K562 (cell line): ENCODE data around the gene UQCC2. TPM values are rescaled to one million over a fixed set of nuclear protein-coding genes. Genes with fewer than 3 reads are reported as not detected.

ENCODE experiments used
- ATAC-seq: fragments of 200-7000 bp; cut with Tn5 transposase; 3 replicates; pipeline ENCODE4 v1.9.1; 2020; ENCODE audit warnings: moderate library complexity
- BruUV-seq: library from RNA; stranded (reverse); fragments of 400-500 nt; replicated peaks from 2 replicates; lab custom pipeline; 2021; lab: Mats Ljungman, UMichigan
- CTCF ChIA-PET: fragments of 300-600 bp; formaldehyde crosslinking; extraction: SDS; loops from one replicate; lab custom pipeline; 2021; ENCODE audit warnings: low intra/inter-chr PET ratio; lab: Yijun Ruan, JAX
- POLR2A ChIA-PET: fragments of 300-600, 350-650 bp; sonication (Branson Sonifier 250); formaldehyde crosslinking; extraction: SDS; loops from one replicate; lab custom pipeline; 2021; ENCODE audit warnings: antibody characterized with exemption, inconsistent platforms; lab: Yijun Ruan, JAX
- DNase-seq, 4 experiments: peaks; one replicate each; pipeline versions ENCODE4 v3.0.0 to v3.0.0-alpha.2; 2011 to 2018; ENCODE audit warnings: low spot score in 3 of 4, mixed read lengths in 3 of 4; ENCODE audit errors: extremely low read depth in 1 of 4
- FAIRE-seq: peaks from 2 replicates; lab custom pipeline; 2011; peaks lifted over from hg19 to GRCh38; lab: Jason Lieb, UNC
- H2AFZ ChIP-seq: 2 replicates; pipeline ENCODE4 v1.6.0; 2011; ENCODE audit warnings: low read depth, low read length, control low read depth, inconsistent platforms
- H3K27ac ChIP-seq: fragments of 200-600 bp; 3 replicates; pipeline ENCODE4 v1.8.0; 2011; ENCODE audit warnings: low read depth, mild to moderate bottlenecking, control low read depth, inconsistent platforms, low read length, moderate library complexity, mixed read lengths; ENCODE audit errors: extremely low read depth
- H3K27me3 ChIP-seq, 2 experiments: fragments of 300-600 bp in 1 of 2; 2 replicates in 1 of 2; 3 replicates in 1 of 2; pipeline versions ENCODE4 v1.6.0 to v1.8.0; 2011; ENCODE audit warnings: inconsistent platforms in 2 of 2, low read length in 2 of 2, mild to moderate bottlenecking in 1 of 2, mixed read lengths in 1 of 2, moderate library complexity in 1 of 2; ENCODE audit not compliant: control insufficient read depth in 2 of 2, insufficient read depth in 2 of 2
- H3K36me3 ChIP-seq: fragments of 300-600 bp; 3 replicates; pipeline ENCODE4 v1.8.0; 2011; ENCODE audit warnings: mild to moderate bottlenecking, low read length, inconsistent platforms; ENCODE audit not compliant: control insufficient read depth, insufficient read depth
- H3K4me1 ChIP-seq, 2 experiments: fragments of 200-600 bp in 1 of 2; replicated peaks in 1 of 2; 2 replicates in 1 of 2; 3 replicates in 1 of 2; pipeline versions ENCODE4 v1.5.1 to v1.8.0; 2011; ENCODE audit warnings: inconsistent platforms in 2 of 2, low read length in 2 of 2, mild to moderate bottlenecking in 1 of 2, mixed read lengths in 1 of 2, moderate library complexity in 1 of 2; ENCODE audit not compliant: control insufficient read depth in 2 of 2, insufficient read depth in 2 of 2
- H3K4me2 ChIP-seq: 2 replicates; pipeline ENCODE4 v1.6.1; 2011; ENCODE audit warnings: low read length, control low read depth, inconsistent platforms, mixed read lengths; ENCODE audit not compliant: insufficient read depth
- H3K4me3 ChIP-seq: fragments of 200-600 bp; sonication (generic), shearing (Covaris generic); 2 replicates; pipeline ENCODE4 v1.5.1; 2016; ENCODE audit warnings: control low read depth, inconsistent platforms
- H3K79me2 ChIP-seq: fragments of 200-600 bp; 3 replicates; pipeline ENCODE4 v1.8.0; 2011; ENCODE audit warnings: low read length, inconsistent platforms; ENCODE audit not compliant: control insufficient read depth, insufficient read depth
- H3K9ac ChIP-seq, 2 experiments: 2 replicates each; pipeline versions ENCODE4 v1.6.0 to v1.6.1; 2011; ENCODE audit warnings: low read depth in 2 of 2, low read length in 2 of 2, control low read depth in 1 of 2, inconsistent platforms in 1 of 2, mild to moderate bottlenecking in 1 of 2, mixed read lengths in 1 of 2; ENCODE audit not compliant: insufficient read depth in 1 of 2
- H3K9me1 ChIP-seq: one replicate; pipeline ENCODE4 v1.6.0; 2011; ENCODE audit warnings: inconsistent platforms, mild to moderate bottlenecking, low read length, moderate library complexity; ENCODE audit not compliant: control insufficient read depth, insufficient read depth
- H3K9me3 ChIP-seq: replicated peaks from 2 replicates; pipeline ENCODE4 v1.5.1; 2011; ENCODE audit warnings: low read depth, low read length, inconsistent platforms; ENCODE audit not compliant: control insufficient read depth, insufficient read depth
- H4K20me1 ChIP-seq: replicated peaks from 2 replicates; pipeline ENCODE4 v1.6.1; 2011; ENCODE audit warnings: low read length, inconsistent platforms, mixed read lengths; ENCODE audit not compliant: control insufficient read depth, insufficient read depth
- USF2 ChIP-seq: sonication (generic); formaldehyde crosslinking; IDR thresholded peaks from 2 replicates; pipeline ENCODE4 v1.5.0; 2020; ENCODE audit warnings: missing genetic modification reagents
- ZNF75A ChIP-seq: fragments of 450-650 bp; formaldehyde crosslinking; IDR thresholded peaks from 2 replicates; pipeline ENCODE4 v1.4.0; 2020; ENCODE audit warnings: mild to moderate bottlenecking
- WGBS: fragments of 100-300 bp; shearing (Covaris generic); methylation state at CpG from one replicate; pipeline ENCODE4 v1.1.6; 2016; ENCODE audit warnings: low coverage, mixed read lengths; ENCODE audit not compliant: insufficient coverage; ENCODE audit errors: missing lambda C conversion rate; 5-methylcytosine and 5-hydroxymethylcytosine counted together
- in situ Hi-C: fragments of 300-500 bp; cut with MboI; formaldehyde crosslinking; loops from 4 replicates; pipeline ENCODE4 v1.15.0; 2018; ENCODE audit warnings: inconsistent platforms, mixed read lengths
- intact Hi-C: fragments of 100-400 bp; cut with micrococcal nuclease; formaldehyde crosslinking; loops from 2 replicates; pipeline ENCODE4 v1.14.2; 2022
- polyA plus RNA-seq, 8 experiments: library from polyadenylated mRNA; depleted of rRNA in 4 of 8; stranded (reverse) in 5 of 8; unstranded in 3 of 8; fragments of >200 nt; fragmentation: Nextera tagmentation in 2 of 8; fragmentation: Illumina TruSeq in 1 of 8; extraction: Ambion mirVana in 2 of 8; extraction: Trizol in 1 of 8; gene quantifications; 2 replicates each; pipeline versions ENCODE4 v1.2.1 to v1.2.3, GENCODE V29; 2011 to 2014; ENCODE audit warnings: inconsistent platforms in 1 of 8, missing spikeins in 1 of 8
- total RNA-seq, 7 experiments: library from RNA; depleted of rRNA in 6 of 7; stranded (reverse); fragments of >200 nt in 6 of 7; fragmentation: Illumina TruSeq in 2 of 7; extraction: Trizol in 2 of 7; gene quantifications; 2 replicates each; pipeline versions ENCODE4 v1.2.1 to v1.2.3, GENCODE V29; 2011 to 2021; ENCODE audit warnings: low replicate concordance in 1 of 7

The UQCC2 gene
- total and polyA plus RNA-seq, 9 of the 15 experiments (the other 6 are each of a cell fraction or from before 2014, with no cell fraction given) = 58.5 to 927 (median 158) TPM

- 70% methylated on average over 7 of the region's 9 CpGs for WGBS
- CTCF ChIA-PET = no interaction called here
Observed at GRCh38 chr6:33705268-33705885, 6.1 kb downstream of the UQCC2 start.

More at GRCh38 chr6:33705268-33705885, 6.1 kb downstream of the UQCC2 start:
- H3K9ac ChIP-seq = no peak overlapping the region
- no peak overlapping the region for H3K4me2 ChIP-seq
- POLR2A ChIA-PET = interaction anchor here (1.0 to 1.1 kb wide), 2 partner anchors 9 to 11 kb away, joined by 3 to 4 read pairs; no protein-coding TSS in a partner anchor
- no peak for ATAC-seq
- H3K4me1 ChIP-seq = peaks cover 3 to 11% of the 10 kb centered on the region in 2 experiments
- no peaks in the 10 kb centered on the region for H3K9me1 ChIP-seq
- no peak overlapping the region for H2AFZ ChIP-seq
- no peak for TF ChIP-seq USF2 (CRISPR knock-in tag)
- no peak for TF ChIP-seq ZNF75A (CRISPR knock-in tag)
- no peaks in the 10 kb centered on the region for H3K9me3 ChIP-seq
- intact Hi-C loops = no loop called here
- H3K79me2 ChIP-seq = peaks cover 16% of the 10 kb centered on the region
- H3K36me3 ChIP-seq = peaks cover 62% of the 10 kb centered on the region
- H4K20me1 ChIP-seq = no peaks in the 10 kb centered on the region
- no peak overlapping the region for H3K4me3 ChIP-seq
- in situ Hi-C loops = no loop called here
- DNase-seq = no peak
- no peaks in the 10 kb centered on the region for H3K27me3 ChIP-seq
- no TSS peak for BruUV-seq
- no peak overlapping the region for H3K27ac ChIP-seq
- FAIRE-seq = peak; percentile 55
